Endothelial cell (in vitro differentiated cells): ENCODE measurements around the gene NHERF1. TPM values are rescaled to one million over a fixed set of nuclear protein-coding genes. Genes with fewer than 3 reads are reported as not detected.
A peak's percentile ranks its signal among the peaks of the same experiment; 100 is the strongest.

Source experiments
- DNase-seq: peaks from one replicate; pipeline ENCODE4 v3.0.0; 2021; ENCODE audit warnings: low spot score
- H3K27ac Mint-ChIP-seq: one replicate; pipeline ENCODE4 v1.8.0; 2021; ENCODE audit warnings: mixed read lengths, inconsistent platforms; ENCODE audit not compliant: unreplicated experiment
- H3K27me3 Mint-ChIP-seq: one replicate; pipeline ENCODE4 v1.8.0; 2021; ENCODE audit warnings: mild to moderate bottlenecking, moderate library complexity, mixed read lengths, inconsistent platforms; ENCODE audit not compliant: unreplicated experiment
- H3K36me3 Mint-ChIP-seq: one replicate; pipeline ENCODE4 v1.8.0; 2021; ENCODE audit warnings: mild to moderate bottlenecking, low read depth, mixed read lengths, inconsistent platforms; ENCODE audit not compliant: unreplicated experiment
- H3K4me1 Mint-ChIP-seq: one replicate; pipeline ENCODE4 v1.8.0; 2021; ENCODE audit warnings: mild to moderate bottlenecking, mixed read lengths, inconsistent platforms; ENCODE audit not compliant: unreplicated experiment
- H3K4me3 Mint-ChIP-seq: one replicate; pipeline ENCODE4 v1.8.0; 2021; ENCODE audit warnings: mild to moderate bottlenecking, mixed read lengths, inconsistent platforms; ENCODE audit not compliant: unreplicated experiment
- H3K9me3 Mint-ChIP-seq: one replicate; pipeline ENCODE4 v1.8.0; 2021; ENCODE audit warnings: mixed read lengths, inconsistent platforms; ENCODE audit not compliant: unreplicated experiment
- total RNA-seq: library from RNA; stranded (reverse); fragmentation: NEBNext Ultra II Directional; extraction: Animal tissue kit (Norgen Biotek cat#: 25700); gene quantifications from one replicate; pipeline ENCODE4 v1.2.1, GENCODE V29; 2021; ENCODE audit not compliant: unreplicated experiment
- TF ChIP-seq, protein P1 (sequence below): fragments of 200-600 bp; sonication (generic); IDR thresholded peaks from one replicate; pipeline ENCODE4 v1.5.0; 2021; ENCODE audit warnings: antibody characterized with exemption; ENCODE audit not compliant: unreplicated experiment

The NHERF1 gene
- total RNA-seq, 1 donor from 2014 or later = 30.5 TPM

DNA sequence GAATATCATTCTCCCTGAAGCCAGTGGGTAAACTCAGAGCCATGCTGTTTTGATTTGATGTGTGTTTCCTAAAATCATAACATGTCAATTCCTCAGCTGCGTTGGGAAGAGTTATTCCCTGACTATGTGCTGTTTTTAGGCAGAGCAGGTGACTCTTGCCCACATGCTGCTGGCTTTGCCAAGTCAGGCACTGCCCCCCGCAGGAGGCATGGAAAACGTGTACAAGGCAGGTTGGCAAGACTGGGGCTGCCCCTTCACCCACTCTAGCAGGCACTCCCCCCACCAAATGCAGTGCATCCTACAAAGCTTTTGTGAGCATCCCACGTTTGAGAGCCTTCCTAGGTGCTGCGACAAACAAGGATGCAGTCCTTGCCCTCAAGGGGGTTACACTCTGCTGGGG lies 66.0 kb downstream of the NHERF1 start:
- H3K27ac Mint-ChIP-seq = no peak overlapping the region
- peaks cover 8% of the 10 kb centered on the region for H3K4me1 Mint-ChIP-seq
- H3K9me3 Mint-ChIP-seq = no peaks in the 10 kb centered on the region
- DNase-seq = no peak
- TF ChIP-seq, protein P1, sequence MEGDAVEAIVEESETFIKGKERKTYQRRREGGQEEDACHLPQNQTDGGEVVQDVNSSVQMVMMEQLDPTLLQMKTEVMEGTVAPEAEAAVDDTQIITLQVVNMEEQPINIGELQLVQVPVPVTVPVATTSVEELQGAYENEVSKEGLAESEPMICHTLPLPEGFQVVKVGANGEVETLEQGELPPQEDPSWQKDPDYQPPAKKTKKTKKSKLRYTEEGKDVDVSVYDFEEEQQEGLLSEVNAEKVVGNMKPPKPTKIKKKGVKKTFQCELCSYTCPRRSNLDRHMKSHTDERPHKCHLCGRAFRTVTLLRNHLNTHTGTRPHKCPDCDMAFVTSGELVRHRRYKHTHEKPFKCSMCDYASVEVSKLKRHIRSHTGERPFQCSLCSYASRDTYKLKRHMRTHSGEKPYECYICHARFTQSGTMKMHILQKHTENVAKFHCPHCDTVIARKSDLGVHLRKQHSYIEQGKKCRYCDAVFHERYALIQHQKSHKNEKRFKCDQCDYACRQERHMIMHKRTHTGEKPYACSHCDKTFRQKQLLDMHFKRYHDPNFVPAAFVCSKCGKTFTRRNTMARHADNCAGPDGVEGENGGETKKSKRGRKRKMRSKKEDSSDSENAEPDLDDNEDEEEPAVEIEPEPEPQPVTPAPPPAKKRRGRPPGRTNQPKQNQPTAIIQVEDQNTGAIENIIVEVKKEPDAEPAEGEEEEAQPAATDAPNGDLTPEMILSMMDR = no peak
- peaks cover 23% of the 10 kb centered on the region for H3K36me3 Mint-ChIP-seq
- no peak overlapping the region for H3K4me3 Mint-ChIP-seq
- H3K27me3 Mint-ChIP-seq = peaks cover 2% of the 10 kb centered on the region

DNA sequence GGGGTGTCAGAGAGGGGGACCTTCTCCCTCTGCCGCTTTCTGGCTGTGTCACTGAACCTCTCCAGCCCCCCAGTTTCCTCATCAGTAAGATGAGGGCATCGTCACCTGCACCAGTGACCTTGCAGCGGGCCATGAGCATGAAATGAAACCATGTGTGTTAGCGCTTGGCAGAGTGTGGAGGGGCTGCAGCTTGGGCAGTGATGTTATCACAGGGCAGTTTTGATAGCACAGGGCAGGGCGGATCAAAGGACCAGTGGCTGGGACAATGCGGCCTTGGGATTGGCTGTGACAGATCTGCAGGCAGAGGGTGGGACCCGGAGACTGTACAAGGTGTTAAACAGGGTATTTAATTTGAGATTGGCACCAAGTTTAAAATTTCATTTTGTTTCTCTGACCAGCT lies 66.6 kb downstream of the NHERF1 start:
- DNase-seq = no peak
- Mint-ChIP-seq H3K27ac (no peak overlapping the region), H3K27me3 (peaks cover 4% of the 10 kb centered on the region)

DNA sequence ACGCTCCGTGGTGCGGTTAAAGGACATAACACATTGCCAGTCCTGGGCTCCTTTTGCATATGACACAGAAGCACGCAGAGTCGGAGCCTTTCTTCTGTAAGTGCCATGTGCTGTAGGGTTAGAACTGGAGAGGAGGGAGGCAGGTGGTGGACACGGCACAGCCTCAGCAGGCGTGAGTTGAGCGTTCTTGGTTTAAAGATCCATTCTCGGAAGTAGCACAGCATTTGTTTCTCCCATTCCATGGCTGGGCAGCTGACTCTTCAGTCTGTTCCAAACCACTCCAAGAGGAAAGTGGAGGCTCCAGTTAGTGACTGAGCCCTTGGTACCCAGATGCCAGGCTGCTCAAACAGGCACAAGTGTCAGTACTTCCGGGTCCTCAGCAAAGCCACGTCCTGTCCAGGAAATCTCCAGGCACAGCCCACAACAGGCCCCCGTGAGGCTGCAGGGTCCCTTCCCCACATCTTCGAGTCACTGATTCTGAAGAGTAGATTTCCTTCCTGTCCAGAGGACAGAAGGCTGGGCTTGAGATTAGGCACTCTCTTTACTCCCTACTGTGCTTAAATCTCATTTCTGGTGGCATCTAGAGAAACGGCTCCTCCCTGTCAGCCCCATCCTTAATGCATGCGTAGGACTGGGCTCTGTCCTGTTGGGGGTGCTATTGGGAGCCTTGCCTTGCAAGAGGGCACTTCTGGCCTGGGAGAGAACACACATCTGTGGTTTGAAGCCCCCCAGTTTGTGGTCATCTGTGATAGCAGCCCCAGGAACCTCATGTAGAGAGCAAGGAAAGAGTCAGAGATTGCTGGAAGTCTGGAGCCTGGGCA lies 67.3 kb downstream of the NHERF1 start:
- DNase-seq = peak; percentile 54
- H3K27ac Mint-ChIP-seq = no peak overlapping the region
- H3K27me3 Mint-ChIP-seq = peaks cover 6% of the 10 kb centered on the region
- H3K4me3 Mint-ChIP-seq = no peak overlapping the region
- TF ChIP-seq, protein P1 = peak; percentile 40
- H3K9me3 Mint-ChIP-seq = no peaks in the 10 kb centered on the region
- H3K4me1 Mint-ChIP-seq = peaks cover 8% of the 10 kb centered on the region
- H3K36me3 Mint-ChIP-seq = peaks cover 20% of the 10 kb centered on the region

More for the DNA sequence above, 66.6 kb downstream of the NHERF1 start:
- Mint-ChIP-seq H3K36me3 (peaks cover 22% of the 10 kb centered on the region), H3K4me3 (no peak overlapping the region), H3K4me1 (peaks cover 8% of the 10 kb centered on the region), H3K9me3 (no peaks in the 10 kb centered on the region)
- TF ChIP-seq, protein P1 = no peak

DNA sequence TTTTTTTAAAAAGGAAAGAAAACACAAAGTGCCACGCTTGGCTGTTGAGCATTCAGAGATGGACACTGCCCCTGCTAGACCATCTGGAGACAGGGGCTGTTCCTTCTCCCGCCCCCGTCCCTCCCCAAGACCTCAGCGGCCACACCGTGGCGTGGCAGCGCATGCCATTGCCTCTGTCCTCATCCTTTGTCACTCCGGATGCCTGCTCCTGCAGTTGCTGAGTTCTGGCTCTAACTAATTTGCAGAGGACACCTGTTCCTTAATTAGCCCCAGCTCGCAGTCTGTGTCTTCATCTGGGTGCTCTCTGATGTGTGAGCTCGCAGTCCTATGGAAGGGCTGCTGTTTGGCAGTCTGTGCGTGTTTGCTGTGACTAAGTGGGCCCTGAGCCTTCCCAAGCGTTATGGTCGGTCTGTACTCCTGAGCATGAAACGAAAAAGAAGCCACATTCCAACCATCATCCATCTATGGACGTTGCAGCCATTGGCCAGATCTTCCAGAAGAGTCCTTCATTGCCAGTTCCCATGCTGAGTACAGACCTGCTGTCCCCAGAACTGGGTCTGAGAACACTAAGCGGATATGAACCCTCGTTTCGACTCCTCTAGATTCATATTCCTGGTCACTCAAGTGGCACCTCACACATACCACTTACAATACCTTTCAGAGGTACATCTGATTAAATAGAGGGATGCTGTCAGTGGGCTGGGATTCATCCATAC lies 68.6 kb downstream of the NHERF1 start:
- TF ChIP-seq, protein P1 = no peak
- Mint-ChIP-seq H3K4me3 (no peak overlapping the region), H3K27me3 (peaks cover 6% of the 10 kb centered on the region), H3K36me3 (peaks cover 19% of the 10 kb centered on the region), H3K4me1 (peaks cover 8% of the 10 kb centered on the region), H3K9me3 (no peaks in the 10 kb centered on the region), H3K27ac (no peak overlapping the region)
- no peak for DNase-seq
